GM18868 (cell line): ENCODE measurements around the gene STK32B.
"Not testable (repeated sequence)": the region's sequence is repeated elsewhere in the genome, so short reads cannot be mapped to it uniquely, and the experiment has no call there.

Experiments
- ATAC-seq: cut with Tn5 transposase; IDR thresholded peaks from one replicate; pipeline ENCODE4 v1.9.1; 2021; ENCODE audit warnings: mild to moderate bottlenecking, moderate library complexity; ENCODE audit not compliant: unreplicated experiment

Gene STK32B

GRCh38 chr4:5200513-5200912, 149.2 kb downstream of the STK32B start:
- ATAC-seq, result no peak

GRCh38 chr4:5203309-5203992, 152.2 kb downstream of the STK32B start:
- ATAC-seq, result no peak

GRCh38 chr4:5203993-5204310, 152.7 kb downstream of the STK32B start:
- ATAC-seq, result no peak

GRCh38 chr4:5204781-5205180, 153.5 kb downstream of the STK32B start:
- no peak for ATAC-seq

- ATAC-seq, result no peak
Observed at GRCh38 chr4:5206016-5206790, 154.9 kb downstream of the STK32B start.

- no peak for ATAC-seq
Observed at GRCh38 chr4:5209862-5210261, 158.6 kb downstream of the STK32B start.

- no peak for ATAC-seq
Observed at GRCh38 chr4:5211282-5211839, 160.1 kb downstream of the STK32B start.

- ATAC-seq, result no peak
Observed at GRCh38 chr4:5212255-5213013, 161.2 kb downstream of the STK32B start.

- ATAC-seq, result no peak
Observed at GRCh38 chr4:5213087-5213595, 161.9 kb downstream of the STK32B start.

GRCh38 chr4:5215321-5215720, 164.0 kb downstream of the STK32B start:
- ATAC-seq, result no peak

- ATAC-seq, result no peak
Observed at GRCh38 chr4:5217421-5217820, 166.1 kb downstream of the STK32B start.

GRCh38 chr4:5218376-5219069, 167.2 kb downstream of the STK32B start:
- ATAC-seq, result no peak

GRCh38 chr4:5220028-5220427, 168.7 kb downstream of the STK32B start:
- ATAC-seq, result no peak

GRCh38 chr4:5222047-5222446, 170.8 kb downstream of the STK32B start:
- ATAC-seq, result no peak

GRCh38 chr4:5222951-5223350, 171.7 kb downstream of the STK32B start:
- no peak for ATAC-seq

- ATAC-seq, result no peak
Observed at GRCh38 chr4:5224340-5224739, 173.1 kb downstream of the STK32B start.

GRCh38 chr4:5232549-5232948, 181.3 kb downstream of the STK32B start:
- no peak for ATAC-seq

- ATAC-seq, result no peak
Observed at GRCh38 chr4:5237086-5237660, 185.9 kb downstream of the STK32B start.

GRCh38 chr4:5238173-5238572, 186.9 kb downstream of the STK32B start:
- ATAC-seq, result no peak

- ATAC-seq, result not testable (repeated sequence)
Observed at GRCh38 chr4:5247061-5247460, 195.8 kb downstream of the STK32B start.
